GM12873 (cell line): ENCODE results near the gene LDAH.

ENCODE experiments used
- TF ChIP-seq, protein P1 (sequence below): IDR thresholded peaks from 2 replicates; pipeline ENCODE4 v1.5.1; 2012; ENCODE audit warnings: low read depth, mild to moderate bottlenecking, moderate library complexity, low read length, control low read depth; ENCODE audit not compliant: insufficient read depth; ENCODE audit errors: missing control alignments

LDAH gene

DNA sequence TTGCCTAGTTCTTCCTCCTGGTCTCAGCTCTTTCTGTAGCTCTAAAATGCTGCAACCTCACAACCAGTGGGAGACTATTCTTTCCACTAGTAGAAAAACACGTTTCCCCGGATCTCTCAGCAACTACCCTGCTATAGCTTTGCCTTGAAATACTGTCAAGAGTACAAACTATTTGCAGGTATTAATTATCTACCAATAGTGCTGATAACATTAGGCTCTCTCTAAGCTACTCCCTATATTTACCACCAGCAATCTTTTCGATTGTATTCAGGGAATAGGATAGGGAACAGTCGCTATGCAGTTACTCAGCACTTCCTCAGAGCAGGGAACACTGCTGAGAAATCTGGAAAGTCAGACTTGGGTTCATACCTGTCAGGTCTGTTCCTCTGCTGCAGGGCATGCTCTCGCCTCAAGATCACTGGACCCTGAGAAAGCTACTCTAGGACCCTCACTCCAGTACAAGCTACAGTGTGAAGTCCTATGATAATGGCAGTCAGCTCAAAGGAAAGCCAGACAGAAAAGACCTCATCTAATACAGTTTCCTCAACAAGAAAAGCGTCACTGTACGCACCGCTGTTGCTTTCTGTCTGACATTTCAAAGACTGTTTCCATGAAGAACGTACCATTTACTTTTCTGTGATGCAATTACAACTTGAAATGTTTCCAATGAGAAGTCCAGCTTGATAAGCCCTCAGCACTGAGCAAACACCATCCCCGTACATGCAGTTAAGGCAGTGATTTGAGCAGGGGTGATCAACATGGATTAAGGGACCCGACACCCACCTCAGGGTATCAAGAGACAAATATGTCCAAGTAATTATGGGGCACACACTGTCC is 133.3 kb downstream of the LDAH start:
- TF ChIP-seq, protein P1, sequence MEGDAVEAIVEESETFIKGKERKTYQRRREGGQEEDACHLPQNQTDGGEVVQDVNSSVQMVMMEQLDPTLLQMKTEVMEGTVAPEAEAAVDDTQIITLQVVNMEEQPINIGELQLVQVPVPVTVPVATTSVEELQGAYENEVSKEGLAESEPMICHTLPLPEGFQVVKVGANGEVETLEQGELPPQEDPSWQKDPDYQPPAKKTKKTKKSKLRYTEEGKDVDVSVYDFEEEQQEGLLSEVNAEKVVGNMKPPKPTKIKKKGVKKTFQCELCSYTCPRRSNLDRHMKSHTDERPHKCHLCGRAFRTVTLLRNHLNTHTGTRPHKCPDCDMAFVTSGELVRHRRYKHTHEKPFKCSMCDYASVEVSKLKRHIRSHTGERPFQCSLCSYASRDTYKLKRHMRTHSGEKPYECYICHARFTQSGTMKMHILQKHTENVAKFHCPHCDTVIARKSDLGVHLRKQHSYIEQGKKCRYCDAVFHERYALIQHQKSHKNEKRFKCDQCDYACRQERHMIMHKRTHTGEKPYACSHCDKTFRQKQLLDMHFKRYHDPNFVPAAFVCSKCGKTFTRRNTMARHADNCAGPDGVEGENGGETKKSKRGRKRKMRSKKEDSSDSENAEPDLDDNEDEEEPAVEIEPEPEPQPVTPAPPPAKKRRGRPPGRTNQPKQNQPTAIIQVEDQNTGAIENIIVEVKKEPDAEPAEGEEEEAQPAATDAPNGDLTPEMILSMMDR = no peak

DNA sequence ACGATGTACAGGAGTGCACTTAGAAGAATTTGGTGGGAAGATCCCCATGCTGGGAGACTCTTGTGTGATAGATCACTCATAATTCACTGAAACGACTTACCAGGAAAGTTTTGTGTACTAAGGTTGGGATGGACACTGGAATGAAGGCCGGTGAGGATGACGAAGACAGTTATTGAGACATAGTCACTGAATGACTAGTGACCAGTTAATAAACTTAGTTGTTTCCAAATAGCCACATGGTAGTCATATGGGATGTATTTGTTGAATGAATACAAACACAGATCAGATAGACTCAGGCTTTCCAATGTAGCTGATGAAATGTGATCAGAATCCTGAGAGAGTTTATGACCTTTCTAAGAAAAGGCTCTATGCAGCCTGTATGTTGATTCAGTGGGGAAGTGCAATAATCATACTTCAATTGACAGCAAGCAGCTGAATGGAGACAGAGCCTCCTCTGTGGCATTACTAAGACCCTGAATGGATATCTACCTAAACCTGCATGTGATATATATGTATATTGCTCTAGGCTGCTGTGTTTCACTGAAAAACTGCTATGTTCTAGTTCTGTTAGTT is 135.6 kb downstream of the LDAH start:
- TF ChIP-seq, protein P1 = no peak

DNA sequence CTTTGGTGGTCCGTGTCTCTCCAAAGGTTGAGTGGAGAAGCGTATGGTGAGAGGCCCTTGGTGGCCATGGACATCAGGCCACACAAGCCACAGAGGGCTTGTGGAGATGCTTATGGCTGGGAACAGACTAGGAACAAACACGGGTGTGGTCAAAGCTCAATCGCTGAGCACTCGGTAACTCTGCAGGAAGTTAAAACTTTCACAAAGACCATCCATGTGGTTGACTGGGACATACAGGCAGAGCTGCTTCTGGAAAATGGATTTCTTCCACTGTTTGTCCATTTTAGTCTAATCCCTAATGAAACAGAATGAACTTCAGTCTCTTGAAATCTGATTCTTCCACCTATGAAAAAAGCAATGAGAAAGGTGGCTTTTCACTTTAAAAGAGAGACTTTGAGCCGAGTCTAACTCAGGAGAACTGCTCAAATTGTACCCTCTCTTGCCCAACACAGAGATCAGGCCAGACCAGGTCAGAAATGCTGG is 138.3 kb downstream of the LDAH start:
- TF ChIP-seq, protein P1 = no peak

DNA sequence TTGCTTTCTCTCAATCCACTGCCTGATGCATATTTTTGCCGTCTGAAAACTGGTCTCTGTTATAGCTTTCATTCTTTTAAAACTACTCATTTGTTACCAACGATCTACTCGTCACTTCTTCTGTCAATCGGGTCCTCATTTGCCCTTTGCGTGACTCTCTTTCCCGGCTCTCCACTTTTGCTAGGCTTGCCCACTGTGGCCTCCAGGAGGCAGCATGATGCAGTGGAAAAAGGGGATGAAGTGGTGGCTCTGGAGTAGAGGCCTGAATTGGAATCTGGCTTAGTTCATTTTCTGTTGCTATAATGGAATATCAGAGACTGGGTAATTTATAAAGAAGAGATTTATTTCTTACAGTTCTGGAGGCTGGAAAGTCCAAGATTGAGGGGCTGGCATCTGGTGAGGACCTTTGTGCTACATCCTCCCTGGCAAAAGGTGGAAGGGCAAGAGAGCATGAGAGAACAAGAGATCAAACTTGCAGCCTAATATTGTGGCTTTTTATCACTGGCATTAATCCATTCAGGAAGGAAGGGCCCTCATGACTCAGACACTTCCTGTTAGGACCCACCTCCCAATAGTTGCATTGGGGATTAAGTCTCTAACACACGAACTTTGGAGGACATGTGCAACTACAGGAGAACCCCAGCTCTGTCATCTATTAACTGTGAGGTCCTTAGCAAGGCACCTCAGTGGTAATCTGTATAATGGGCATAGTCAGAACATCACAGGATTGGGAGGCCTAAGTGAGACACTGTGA is 140.6 kb downstream of the LDAH start:
- TF ChIP-seq, protein P1 = peak; percentile 50

DNA sequence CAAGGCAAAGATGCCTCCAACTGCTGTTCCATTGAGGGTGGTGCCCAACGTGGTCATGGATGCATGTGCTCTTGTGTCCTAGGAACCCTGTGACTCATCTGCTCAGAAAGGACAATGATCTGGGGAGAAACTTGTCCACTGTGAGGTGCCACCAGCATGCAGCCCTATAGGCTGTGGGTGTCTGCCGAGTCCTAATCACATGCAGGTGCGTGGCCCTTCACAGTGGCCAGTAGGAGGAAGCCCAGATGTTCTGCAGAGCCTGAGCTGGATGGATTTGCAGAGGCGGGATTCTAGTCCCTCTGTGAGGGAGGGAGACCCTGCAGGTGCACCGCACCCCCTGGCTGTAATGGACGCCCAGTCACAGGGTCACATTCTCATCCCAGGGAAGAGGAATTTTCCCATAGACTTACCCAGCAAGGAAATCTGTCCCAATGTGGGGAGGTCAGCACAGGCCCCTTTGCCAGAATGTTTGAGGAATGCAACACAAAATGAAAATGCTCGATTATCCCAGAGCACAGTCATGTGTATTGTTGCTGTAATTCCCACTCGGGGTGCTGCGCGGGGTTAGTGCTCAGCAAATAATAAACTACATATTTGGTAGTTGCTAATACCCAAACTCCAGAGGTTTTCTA is 142.0 kb downstream of the LDAH start:
- TF ChIP-seq, protein P1 = no peak

DNA sequence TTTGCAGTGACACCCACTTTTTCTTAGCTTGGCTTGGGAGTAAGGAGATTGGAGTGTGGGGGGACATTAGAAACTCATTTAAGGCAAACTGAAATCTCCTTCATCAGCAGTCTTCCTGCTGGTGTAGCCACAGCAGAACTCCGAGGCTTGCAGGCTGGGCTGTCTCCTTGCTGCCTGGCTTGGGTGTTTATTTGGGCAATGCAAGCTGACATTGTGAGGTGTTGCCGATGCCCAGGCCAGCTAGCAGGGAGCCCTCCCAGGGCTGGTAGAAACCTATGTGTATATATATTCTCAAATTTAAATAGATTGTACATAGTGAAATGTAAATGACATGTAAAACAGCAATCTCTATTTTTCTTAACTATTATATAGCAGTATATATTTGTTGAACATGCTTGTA is 144.1 kb downstream of the LDAH start:
- TF ChIP-seq, protein P1 = no peak

DNA sequence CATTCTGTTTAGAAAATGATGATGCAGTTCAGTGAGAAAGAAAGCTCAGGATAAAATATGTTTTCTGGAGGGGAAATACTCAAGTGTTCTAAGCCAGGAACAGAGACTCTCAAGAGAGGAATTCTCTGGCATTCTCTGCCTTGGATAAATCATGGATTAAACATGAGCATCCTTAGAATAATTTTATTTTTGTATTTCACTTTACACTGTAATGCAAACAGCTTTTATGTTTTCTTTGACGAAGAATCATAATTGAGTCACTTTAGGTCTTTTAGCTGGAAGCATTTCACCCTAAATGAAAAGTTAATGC is 144.9 kb downstream of the LDAH start:
- TF ChIP-seq, protein P1 = no peak
